Fibroblast of skin of left quadriceps (primary cell): ENCODE data around the gene MXRA5.
"Not testable (repeated sequence)": the region's sequence is repeated elsewhere in the genome, so short reads cannot be mapped to it uniquely, and the experiment has no call there.

Source experiments
- DNase-seq, 2 experiments: peaks; one replicate each; pipeline ENCODE4 v3.0.0-alpha.2; 2013; ENCODE audit warnings: low read depth in 2 of 2

MXRA5 gene

DNA sequence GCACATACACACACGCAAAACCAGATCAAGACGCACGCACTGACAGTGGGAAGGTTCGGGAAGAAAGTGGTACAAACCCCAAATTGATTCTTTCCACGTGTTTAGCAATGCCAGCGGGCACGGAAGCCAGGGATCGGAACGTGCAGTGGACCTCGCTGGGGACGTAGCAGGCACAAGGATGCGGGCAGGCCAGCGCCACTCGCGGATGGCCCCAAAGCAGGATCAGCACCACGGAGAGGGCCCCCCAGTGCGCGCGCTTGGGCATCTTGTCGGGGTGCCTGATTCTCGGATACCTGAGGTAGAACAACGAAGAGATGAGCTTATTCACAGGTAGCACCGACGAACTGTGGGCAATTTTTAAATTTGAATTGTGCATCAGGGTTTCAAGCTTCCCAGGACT is 2.9 kb downstream of the MXRA5 start:
- DNase-seq, result not testable (repeated sequence)

DNA sequence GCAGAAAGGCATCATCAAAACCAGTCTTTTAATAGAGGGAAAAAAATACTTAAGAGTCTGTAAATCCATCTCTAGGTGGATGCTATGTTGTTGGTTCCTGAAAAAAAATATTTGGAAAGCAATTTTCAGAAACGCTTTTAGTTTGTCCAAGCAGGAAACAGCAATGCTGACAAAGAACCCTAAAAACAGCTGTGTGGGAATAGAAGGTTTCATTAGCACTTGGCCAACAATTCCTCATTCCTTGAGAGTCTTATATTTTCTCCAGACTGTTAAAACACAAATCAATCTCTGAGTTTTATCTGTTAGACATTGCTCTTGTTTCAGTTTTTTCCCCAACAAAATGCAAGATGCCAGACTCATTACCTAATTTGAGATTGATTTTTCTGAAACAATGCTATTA is 6.4 kb downstream of the MXRA5 start:
- DNase-seq, result no peak

DNA sequence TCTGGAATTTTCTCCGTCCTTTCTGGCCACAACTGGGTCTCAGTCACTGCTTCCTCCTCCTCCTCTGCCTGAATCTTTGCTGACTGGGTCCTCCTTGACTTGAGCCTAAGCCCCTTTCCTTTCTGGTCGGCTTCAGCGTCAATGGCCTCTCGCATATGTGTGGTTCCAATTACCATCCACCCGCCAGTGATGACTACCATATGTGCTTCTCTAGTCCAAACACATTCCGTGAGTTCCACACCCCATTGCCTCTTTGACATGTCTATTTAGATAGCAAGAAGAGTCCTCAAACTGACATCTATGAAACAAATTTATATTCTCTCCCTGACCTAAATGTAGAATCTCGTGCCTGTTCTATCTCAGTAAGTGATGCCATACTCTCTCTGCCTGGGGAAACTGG is 19.8 kb downstream of the MXRA5 start:
- DNase-seq, result peak; percentile 80 to 81

DNA sequence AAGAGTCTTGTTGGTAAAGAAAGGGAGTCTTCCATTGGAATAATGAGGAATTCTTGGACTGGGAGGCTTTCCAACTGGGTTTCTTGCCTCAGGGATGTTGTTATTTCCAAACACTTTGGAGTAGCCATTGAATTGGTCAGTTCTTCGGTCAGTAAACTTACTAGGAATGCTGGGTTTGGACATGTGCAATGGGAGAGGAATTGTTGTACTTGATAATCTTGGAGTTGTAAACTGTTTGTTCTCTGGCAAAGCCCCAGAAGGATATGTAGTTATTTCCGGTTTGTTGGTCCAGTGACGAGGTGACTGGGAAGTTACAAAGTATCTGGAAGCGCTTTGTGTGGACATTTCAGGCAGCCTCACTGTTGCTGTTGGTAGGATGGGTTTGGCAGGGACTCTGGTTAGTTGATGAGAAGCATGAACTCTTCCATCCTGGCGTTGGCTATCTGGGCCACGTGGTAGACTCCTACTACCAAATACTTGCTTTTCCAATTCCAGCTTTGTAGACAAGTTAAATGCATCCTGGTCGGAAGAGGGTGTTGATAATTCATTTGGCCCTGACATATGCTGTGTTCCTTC is 25.9 kb downstream of the MXRA5 start:
- no peak for DNase-seq

DNA sequence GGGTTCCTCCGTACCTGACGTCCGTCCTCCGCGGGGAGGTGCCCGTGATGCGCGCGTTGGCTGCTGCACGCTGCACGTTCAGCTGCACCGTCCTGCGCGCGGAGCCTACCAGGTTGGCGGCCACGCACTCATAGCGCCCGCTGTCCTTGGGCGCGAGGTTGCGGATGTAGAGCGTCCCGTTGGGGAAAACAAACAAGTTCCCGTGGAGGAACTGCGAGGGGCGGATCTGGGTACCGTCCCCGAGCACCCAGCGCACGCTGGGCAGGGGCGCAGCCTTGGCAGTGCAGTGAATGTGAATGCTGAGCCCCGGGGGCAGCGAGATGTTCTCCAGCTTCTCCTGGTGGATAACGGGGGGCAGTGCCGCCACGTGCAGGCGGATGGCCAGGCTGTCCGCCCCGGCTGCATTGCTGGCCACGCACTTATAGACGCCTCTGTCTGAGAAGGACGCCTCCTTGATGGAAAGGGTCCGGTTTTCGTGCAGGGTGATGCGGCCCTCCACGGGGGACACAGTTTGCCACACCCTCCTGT is 29.2 kb downstream of the MXRA5 start:
- no peak for DNase-seq

DNA sequence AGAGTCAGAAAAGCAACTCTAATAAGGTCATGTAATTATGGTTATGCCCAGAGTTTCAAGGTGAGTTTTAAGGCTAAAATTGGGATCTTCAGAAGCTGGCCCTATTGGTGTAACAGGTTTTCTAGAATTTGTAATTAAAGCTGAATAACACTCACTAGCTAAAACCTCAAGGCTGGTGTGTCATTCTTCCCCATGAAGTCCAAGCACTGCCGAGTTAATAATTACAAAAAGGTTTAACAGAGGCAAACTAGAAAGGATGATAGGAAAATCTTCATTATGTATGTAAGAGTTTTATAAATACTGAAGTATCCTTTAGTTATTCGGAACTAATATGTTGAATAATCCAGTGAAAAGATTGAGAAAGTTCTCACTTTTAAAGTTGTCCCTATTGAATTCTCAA is 34.3 kb downstream of the MXRA5 start:
- DNase-seq, result no peak

DNA sequence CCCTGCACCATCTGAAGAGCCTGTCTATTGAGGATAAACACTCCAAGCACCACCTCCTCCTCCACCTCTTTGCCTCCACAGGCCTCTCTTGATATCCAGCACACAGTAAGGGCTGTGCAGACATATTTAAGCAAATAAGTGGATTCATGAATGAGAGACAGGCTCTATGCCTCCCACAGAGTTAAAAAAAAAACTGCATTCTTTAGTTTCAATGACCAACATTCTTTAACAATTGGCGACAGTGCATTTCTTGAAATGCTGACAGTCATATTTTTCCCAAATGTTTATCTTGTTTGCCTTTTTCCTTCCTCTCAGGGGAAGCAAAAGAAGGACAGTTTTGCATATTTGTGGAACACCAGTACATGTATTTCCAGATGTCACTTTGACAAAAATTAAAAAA is 38.6 kb downstream of the MXRA5 start:
- DNase-seq, result no peak

DNA sequence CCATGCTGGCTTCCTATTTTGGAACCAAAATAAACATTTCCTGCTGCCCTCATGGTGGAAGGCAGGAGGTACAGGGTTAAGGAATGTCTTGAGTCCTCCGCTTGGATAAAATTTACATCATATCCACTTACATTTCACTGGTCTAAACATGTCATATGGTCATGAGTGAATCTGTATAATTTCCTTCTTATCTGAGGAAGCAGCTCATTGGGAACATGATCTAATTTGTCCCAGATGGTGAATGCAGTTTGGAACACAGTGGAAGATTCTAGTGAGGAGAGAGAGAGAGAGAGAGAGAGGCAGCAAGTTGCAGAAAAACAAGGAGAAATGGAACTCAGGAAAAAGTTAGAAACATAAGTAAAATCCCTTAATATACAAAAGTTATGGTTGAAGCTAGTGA is 46.8 kb downstream of the MXRA5 start:
- peak in 1 of 2 experiments; percentile 18 for DNase-seq

DNA sequence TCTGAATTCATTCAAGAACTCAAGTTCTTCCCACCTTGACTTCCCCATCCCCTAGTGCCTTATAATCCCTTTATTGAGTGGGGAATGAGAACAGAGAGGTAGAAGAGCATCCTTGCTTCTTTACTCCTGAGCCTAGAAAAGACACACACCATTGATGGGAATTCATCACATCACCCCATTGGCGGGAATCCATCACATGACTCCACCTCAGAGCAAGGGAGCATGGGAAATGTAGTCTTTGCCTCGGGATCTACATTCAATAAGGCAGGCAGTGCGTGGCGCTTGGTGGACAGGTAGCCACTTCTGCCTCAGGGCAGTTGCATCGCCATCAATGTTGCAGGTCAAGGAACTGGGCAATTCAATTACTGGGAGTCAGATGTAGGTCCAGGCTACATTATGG is 50.7 kb downstream of the MXRA5 start:
- DNase-seq, result no peak

DNA sequence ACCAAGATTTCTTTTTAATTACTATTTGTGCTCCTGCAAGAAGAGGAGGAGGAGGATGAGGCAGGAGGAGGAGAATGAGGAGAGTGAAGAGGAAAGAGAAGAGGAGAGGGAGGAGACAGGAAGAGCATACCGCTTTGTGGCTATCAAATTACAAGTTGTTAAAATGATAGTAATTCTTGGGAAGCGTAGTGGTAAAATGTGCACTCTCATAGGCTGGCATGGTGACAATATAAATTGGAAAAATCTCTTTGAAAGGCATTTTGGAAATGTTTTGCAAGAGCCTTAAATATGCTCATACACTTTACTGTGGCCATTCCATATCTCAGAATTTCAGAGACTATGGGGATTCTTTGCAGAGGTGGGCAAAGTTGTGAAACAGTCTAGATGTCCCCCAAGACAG is 53.2 kb downstream of the MXRA5 start:
- DNase-seq, result no peak

DNA sequence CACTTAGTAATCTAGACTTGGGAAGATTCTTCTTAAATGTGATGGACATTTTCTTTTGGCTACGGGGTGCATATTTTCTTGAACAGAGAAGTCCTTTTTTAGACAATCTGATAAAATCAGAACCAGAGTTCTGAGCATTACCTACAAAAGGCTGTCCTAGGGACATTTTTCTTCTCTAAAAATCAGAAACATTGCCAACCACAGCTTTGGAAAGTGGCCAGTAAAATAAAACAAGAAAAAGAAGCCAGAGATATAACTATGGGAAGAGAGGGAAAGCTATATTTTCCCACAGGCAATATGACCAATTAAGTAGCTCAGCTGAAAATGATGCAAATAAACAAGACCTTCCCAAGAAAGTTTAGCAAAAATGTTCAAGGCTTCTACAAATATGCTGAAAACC is 55.9 kb downstream of the MXRA5 start:
- DNase-seq, result no peak

DNA sequence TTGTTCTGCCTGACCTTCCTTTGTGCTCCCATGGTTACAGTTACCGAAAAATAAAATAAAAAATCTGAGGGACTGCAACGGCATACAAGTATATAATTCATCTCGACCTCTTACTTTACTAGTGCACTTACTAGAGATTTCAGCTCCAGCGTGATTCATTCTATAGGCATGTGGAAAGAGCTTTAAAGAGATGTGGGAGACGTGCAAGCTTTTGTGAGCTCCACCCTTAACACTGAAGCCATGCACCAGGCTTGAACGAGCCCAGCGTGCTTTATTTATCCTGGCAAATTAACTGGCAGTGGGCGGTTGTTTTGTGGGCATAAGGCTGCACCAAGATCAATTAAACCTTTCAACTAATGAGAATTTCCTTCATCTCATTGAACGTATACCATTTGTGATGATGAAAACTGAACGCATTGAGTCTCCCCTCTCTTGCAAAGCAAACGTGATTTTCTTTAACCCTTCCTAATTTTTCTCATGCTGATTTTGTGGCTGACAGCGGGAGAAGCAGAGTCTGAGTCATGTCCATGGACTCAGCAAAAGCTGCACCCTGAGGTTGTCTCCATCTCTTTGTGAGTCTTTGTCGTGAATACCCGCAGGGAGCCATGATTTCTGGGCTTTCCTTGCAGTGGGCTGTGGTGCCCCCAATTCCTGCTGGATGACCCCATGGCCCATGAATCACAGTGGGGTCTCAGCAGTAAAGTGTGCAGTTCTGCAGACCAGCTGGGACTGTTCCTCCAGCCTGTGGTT is 60.1 kb downstream of the MXRA5 start:
- peak; percentile 74 to 81 for DNase-seq

DNA sequence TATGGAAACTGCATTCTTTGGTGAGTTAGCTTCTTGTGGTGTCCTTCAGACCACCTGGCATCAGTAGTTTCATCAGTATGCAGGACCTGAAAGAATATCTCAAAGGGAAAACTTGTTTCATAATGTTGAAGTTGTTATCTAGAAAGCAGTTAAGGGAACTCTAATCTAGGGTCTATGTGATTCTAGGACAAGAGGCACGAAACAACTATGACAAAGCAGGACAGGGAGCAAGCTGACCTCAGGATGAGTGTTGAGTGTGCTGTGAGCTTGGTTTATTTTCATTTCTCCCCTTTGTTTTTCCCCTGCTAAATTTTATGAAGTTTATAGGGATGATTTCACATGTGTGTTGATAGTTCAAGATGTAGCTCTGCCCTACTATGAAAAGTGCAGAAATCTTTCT is 65.7 kb downstream of the MXRA5 start:
- DNase-seq, result no peak

DNA sequence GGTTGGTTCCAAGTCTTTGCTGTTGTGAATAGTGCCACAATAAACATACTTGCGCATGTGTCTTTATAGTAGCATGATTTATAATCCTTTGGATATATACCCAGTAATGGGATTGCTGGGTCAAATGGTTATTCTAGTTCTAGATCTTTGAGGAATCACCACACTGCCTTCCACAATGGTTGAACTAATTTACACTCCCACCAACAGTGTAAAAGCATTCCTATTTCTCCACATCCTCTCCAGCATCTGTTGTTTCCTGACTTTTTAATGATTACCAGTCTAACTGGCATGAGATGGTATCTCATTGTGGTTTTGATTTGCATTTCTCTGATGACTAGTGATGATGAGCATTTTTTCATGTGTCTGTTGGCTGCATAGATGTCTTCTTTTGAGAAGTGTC is 72.8 kb downstream of the MXRA5 start:
- DNase-seq, result not testable (repeated sequence)

DNA sequence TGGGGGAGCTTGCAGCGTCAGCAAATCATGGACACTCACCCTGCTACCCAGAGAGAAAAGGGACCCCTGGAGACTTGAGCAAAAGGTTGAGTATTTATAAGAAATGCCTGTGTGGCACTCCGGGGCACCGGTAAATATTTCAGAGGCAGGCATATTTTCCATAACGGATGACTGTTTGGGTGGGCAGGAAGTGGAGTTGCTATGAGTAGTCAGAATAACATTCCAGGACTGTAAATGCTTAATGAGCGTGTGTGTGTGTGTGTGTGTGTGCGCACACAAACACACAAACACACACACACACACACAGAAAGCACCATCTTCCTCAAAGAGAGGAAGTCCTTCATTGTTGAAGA is 74.6 kb downstream of the MXRA5 start:
- peak; percentile 73 to 79 for DNase-seq

DNA sequence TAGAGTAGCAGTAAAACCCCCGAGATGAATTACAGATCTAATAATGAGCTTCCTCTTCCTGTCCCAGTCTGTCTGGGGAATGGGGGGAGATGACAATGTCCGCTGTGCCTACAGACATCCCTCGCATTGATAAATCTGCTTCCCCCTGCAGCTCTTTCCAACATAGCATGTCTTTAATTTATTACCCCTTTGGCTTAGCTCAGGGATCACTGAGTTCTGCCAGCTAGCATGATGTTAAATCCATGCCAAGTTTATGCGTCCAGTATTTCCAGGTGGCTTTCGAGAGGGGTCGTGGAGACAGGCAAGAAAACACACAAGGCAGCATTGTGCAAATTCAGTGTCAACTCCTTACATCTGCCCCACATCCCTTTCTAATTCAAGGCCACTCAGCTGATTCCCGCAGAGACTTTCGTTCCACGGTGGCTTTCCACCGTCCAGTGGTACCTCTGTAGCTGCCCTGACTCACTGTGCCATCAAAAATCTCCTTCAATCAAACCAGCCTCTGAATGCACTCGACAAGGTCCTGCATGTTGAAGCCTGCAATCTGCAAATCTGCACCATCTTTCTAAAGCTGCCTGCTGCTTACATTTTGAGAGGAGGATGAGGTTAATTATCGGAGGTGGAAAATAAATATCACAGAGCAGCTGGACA is 75.1 kb downstream of the MXRA5 start:
- DNase-seq, result no peak

DNA sequence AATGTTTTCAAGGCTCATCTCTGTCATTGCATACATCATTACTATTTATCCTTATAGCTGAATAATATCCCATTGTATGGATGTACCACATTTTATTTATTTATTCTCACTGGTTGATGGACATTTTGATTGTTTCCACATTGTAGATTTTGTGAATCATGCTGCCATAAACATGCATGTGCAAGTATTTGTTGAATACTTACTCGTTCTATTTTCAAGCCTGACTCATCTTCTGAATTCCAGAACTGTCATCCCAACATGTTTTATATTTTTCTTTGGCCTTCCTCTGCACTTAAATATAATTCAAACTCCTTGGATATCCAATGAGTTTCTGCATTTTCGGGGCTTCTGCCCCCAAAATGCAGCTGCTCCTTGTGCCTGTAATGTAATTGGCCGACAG is 77.6 kb downstream of the MXRA5 start:
- peak; percentile 82 to 84 for DNase-seq

DNA sequence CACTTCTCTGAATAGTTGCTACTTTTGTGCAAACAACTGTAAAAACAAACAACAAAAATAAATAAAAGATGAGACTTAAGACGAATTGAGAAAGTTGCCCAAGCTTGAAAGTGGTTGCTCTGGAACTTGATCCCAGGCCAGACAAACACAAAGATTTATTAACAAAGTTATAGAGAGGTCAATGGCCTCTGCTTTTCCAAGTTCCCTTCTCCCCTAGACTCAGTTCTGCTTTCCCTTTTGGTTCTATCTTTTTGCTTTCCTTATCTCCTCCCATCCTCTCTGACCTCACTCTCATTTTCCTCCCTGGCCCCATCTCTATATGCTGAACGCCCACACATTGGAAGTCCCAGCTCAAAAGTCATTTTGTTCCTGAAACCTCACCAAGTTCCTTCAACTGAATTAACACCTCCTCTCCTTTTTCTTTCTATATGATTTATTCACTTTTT is 82.7 kb downstream of the MXRA5 start:
- no peak for DNase-seq

DNA sequence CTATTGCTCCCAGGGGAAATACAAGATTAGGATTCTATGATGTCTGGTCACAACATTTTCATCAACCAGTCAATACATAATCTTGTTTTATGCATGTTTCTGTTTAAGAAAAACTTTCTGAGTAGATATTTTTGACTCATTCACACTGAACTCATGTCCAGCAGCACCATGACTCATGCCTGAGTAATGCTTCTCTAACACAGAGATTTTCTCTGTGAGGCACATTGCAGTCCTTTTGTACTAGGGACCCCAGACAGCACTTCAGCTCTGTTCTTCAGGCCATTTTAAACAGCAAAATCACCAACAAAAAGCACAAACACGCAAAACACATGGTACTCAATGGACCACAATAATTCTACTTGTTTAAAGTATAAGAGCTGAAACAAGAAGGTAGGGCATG is 83.6 kb downstream of the MXRA5 start:
- peak; percentile 81 for DNase-seq
